Endothelial cell of umbilical vein (primary cell): ENCODE measurements around the gene PASK.

Experiments used
- CTCF ChIP-seq, 2 donors: IDR thresholded peaks; 1 replicate in 1 of 2; 2 replicates in 1 of 2; pipeline ENCODE4 v1.5.1; 2011; ENCODE audit warnings: low read length in 2 of 2, mild to moderate bottlenecking in 2 of 2, moderate library complexity in 2 of 2, control low read depth in 1 of 2, inconsistent platforms in 1 of 2, low read depth in 1 of 2; ENCODE audit not compliant: insufficient read depth in 1 of 2; ENCODE audit errors: extremely low read depth in 1 of 2
- EZH2 ChIP-seq: IDR thresholded peaks from 2 replicates; pipeline ENCODE4 v1.6.1; 2012; ENCODE audit warnings: borderline replicate concordance, low read depth, mild to moderate bottlenecking, moderate library complexity, low read length, inconsistent platforms; ENCODE audit not compliant: severe bottlenecking
- MAX ChIP-seq: IDR thresholded peaks from 2 replicates; pipeline ENCODE4 v1.6.1; 2011; ENCODE audit not compliant: insufficient read depth, insufficient read length
- MYC ChIP-seq: IDR thresholded peaks from one replicate; pipeline ENCODE4 v1.6.1; 2011; ENCODE audit warnings: mild to moderate bottlenecking, low read depth, low read length
- POLR2A ChIP-seq: IDR thresholded peaks from 2 replicates; pipeline ENCODE4 v1.6.1; 2012; ENCODE audit warnings: low read depth, mild to moderate bottlenecking, control low read depth, low read length
- POLR2AphosphoS5 ChIP-seq: IDR thresholded peaks from 2 replicates; pipeline ENCODE4 v1.6.1; 2012; ENCODE audit warnings: low read depth, mild to moderate bottlenecking, control low read depth, low read length, moderate library complexity; ENCODE audit not compliant: insufficient read depth

- no peak for TF ChIP-seq CTCF (IDR thresholded peaks at IDR 0.05; ENCODE audit: extremely low read depth in 1 of 2, insufficient read depth in 1 of 2, low read depth in 1 of 2, low read length in 2 of 2)
- TF ChIP-seq POLR2A = no peak
- no peak for TF ChIP-seq EZH2
- TF ChIP-seq POLR2AphosphoS5 = no peak
- TF ChIP-seq MAX = no peak
- TF ChIP-seq MYC = no peak
Measured at GRCh38 chr2:241122376-241123002, 26.8 kb downstream of the PASK start.
